NCI-H2196 treated with DMSO at 0.1 percent for 48 hours (cell line): ENCODE results near the gene KRTAP5-6.
"Not testable (repeated sequence)": the region's sequence is repeated elsewhere in the genome, so short reads cannot be mapped to it uniquely, and the experiment has no call there.

Source experiments
- DNase-seq: peaks from one replicate; lab custom pipeline; 2025; ENCODE audit not compliant: unreplicated experiment; lab: John Stamatoyannopoulos, UW

Gene KRTAP5-6

DNA sequence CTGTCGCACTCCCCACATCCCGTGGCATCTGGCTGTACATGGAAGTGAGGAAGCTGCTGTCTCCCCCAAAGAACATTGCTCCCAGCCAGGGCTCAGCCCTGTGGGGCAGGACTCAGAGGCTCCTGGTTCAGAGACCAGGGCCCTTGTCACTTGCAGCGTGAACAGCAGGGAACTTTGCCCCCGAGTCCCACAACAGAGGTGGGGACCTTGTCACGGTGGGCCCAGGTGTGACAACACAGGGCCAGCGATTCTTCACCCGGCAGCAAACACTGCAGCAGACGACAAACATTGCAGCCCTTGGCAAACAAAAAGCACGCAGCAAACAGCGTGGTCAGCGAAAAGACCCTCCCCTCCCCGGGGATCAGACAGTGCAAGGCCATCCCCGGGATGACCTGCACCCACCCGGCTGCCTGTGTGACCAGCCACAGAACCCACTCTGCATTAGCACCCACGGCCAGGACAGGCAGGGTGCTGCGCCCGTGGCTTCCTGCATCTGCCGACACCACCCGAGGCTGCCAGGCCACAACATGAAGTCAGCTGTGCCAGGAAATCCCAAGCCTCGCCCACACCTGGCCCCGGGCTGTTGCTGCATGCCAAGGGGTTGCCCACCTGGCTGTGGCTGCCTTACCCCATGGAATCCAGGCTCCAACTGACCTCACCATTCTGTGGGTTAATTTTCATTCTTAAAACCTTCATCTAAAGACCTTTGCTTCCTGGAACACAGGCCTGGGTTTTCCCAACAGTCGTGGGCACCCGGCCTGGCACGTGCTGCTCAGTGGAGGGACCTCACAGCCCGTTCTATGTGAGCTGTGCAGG is 35.3 kb upstream of the KRTAP5-6 start:
- not testable (repeated sequence) for DNase-seq

- not testable (repeated sequence) for DNase-seq
These were observed 34.2 kb upstream of the KRTAP5-6 start for GRCh38 chr11:1662699-1663283.

- DNase-seq, result no peak
These were observed 31.7 kb upstream of the KRTAP5-6 start for GRCh38 chr11:1665313-1665712.

DNA sequence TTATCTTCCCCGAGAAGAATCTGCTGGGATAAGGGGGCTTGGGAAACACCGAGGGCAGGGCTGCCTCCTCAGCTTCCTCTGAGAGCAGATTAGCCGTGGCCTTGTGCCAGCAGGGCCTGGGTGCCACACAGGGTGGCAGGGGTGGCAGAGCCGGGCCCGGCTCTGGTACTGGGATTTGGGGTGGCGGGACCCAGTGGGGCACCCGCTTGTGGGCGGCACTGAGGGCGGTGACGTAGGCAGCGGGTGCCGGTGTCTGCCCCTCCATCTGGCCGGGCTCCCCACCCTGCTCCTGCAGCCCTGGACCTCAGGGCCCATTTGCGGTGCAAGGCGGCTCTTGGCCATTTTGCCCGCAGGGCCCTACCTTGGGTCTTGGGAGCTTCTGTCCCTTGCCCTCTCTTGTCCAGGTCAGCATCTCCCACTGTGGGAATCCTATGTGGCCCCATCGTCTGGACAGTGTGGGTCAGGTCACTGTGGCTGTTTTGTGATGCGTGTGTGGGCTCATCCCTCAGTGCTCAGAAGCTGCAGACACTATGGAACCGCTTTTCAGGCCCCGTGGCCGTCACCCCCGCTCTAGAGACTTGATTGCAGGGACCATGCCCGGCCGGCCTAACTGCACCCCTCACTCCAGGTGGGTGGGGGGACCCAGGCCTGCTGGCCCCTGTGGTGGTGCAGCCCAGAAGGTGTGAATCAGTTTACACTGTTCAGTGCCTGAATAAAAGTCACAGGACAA is 29.7 kb upstream of the KRTAP5-6 start:
- DNase-seq, result no peak

GRCh38 chr11:1667906-1668305 is 29.1 kb upstream of the KRTAP5-6 start:
- no peak for DNase-seq

- DNase-seq, result no peak
These were observed 28.0 kb upstream of the KRTAP5-6 start for GRCh38 chr11:1668911-1669473.

GRCh38 chr11:1669546-1670218 is 27.3 kb upstream of the KRTAP5-6 start:
- no peak for DNase-seq

DNA sequence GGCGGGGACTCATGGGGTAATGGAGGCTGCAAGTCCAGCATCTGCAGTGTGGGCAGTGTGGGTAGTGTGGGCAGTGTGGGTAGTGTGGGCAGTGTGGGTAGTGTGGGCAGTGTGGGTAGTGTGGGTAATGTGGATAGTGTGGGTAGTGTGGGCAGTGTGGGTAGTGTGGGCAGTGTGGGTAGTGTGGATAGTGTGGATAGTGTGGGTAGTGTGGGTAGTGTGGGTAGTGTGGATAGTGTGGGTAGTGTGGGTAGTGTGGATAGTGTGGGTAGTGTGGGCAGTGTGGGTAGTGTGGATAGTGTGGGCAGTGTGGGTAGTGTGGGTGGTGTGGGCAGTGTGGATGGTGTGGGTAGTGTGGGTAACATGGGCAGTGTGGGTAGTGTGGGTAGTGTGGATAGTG is 26.5 kb upstream of the KRTAP5-6 start:
- DNase-seq, result not testable (repeated sequence)

- DNase-seq, result no peak
These were observed 26.1 kb upstream of the KRTAP5-6 start for GRCh38 chr11:1670905-1671371.

DNA sequence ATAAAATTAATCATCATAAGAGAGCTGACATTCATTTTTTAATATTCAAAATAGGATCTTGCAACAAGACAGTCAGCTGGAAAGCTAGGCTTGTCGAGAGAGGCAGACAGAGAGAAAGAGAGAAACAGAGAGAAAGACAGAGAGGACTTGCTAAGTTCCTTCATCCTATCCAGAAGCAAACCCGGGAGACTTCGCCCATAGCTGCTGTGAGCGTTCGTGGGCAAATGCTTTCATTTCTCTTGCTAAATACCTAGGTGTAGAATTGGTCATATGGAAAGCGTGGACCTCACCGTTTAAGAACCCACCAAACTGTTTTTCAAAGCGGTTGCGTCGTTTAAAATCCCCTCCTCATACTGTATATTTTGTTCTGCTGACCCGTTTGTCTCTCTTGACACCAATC is 25.3 kb upstream of the KRTAP5-6 start:
- no peak for DNase-seq

- no peak for DNase-seq
These were observed 24.2 kb upstream of the KRTAP5-6 start for GRCh38 chr11:1672613-1673350.

GRCh38 chr11:1673446-1674172 is 23.4 kb upstream of the KRTAP5-6 start:
- DNase-seq, result no peak

- no peak for DNase-seq
These were observed 22.5 kb upstream of the KRTAP5-6 start for GRCh38 chr11:1674173-1675131.

GRCh38 chr11:1675536-1676228 is 21.3 kb upstream of the KRTAP5-6 start:
- no peak for DNase-seq

- DNase-seq, result no peak
These were observed 20.7 kb upstream of the KRTAP5-6 start for GRCh38 chr11:1676229-1676740.

- no peak for DNase-seq
These were observed 17.1 kb upstream of the KRTAP5-6 start for GRCh38 chr11:1679881-1680280.

DNA sequence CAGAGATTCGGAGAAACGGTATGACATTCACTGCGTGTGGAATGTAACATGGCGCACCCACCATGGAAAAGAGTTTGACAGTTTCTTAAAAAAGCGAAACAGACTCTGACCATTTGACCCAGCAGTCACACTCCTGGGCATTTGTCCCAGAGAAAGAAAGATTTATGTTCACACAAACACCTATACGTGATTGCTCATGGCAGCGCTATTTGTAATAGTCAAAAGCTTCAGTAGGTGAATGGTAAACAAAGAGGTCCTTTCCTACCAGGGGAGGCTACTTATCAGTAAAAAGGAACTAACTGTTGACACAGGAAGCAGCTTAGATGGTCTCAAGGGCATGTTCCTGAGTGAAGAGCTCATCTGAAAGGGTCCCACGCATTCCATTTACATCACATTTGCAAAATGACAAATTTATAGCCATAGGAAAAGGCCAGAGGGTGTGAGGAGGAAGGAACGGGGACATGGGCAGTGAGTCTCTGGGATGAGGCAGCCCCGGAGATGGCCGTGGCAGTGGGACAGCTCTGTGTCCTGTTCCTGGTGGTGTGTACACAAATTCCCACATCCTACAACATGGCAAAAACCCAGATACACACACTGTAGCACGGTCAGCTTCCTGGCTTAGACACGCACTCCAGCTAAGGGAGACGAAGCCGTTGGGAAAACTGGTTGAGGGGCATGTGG is 14.6 kb upstream of the KRTAP5-6 start:
- DNase-seq, result no peak
